Activated CD8-positive, alpha-beta memory T cell treated with anti-CD3 and anti-CD28 coated beads, Interleukin-2, amount 50 U/mL, for 48 hours (primary cell): Measurements from ENCODE around the gene RPL27A.

Experiments used
- DNase-seq: peaks from one replicate; pipeline ENCODE4 v3.0.0-alpha.2; 2020

RPL27A gene

GRCh38 chr11:8702598-8702915, 20.0 kb downstream of the RPL27A start:
- no peak for DNase-seq

DNA sequence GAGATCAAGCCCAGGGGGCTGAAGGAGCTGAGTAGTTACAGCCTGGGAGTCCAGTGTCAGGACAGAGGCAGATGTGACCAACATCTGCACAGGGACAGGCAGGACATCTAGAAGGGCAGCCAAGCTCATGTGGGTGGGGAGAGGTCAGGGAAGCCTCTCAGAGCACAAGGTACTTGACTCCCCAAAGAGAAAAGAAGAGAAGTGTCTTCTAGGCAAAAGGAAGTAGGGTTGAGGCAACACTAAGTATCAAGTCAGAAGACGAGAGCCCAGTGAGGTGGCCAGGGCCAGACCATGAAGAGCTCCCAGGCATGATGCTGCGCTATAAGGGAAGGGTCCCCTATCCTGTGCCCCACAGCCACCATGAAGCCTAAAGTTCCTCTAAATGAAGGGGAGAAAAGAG, 21.5 kb downstream of the RPL27A start:
- no peak for DNase-seq

GRCh38 chr11:8705146-8705545, 22.6 kb downstream of the RPL27A start:
- no peak for DNase-seq

DNA sequence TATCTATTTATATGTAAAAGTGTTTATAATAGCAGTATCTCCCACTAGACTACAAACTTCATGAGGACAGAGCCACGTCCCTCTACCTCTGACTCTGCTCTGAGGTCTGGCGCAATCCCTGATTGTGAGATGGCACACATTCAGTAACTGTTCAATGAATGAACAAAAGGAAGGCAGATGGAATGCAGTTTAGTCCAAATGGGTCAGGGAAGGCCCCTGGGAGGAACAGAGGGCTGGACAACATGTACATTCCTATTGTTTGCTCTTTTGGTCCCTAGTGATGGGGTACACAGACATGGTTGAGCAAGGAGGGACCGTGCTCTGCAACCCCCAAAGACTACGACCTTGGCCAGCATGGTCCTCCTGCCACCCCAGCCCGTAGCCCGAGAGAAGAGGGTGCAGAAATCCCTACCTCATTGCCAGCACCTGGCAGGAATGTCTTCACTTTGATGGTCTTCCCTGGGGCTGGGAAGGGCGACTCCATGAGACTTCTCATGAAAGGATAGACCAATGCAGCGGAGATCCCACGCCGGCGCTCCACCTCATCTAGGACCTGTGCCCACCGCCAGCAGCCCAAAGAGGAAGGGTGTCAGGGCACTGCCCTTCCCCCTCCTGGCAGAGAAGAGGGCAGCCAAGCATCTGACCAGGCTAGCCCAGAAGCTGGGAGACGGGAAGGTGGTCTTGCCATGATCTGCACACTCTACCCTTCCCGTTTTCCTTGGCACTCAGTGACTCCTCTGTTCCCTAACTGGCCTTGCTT, 24.3 kb downstream of the RPL27A start:
- no peak for DNase-seq

DNA sequence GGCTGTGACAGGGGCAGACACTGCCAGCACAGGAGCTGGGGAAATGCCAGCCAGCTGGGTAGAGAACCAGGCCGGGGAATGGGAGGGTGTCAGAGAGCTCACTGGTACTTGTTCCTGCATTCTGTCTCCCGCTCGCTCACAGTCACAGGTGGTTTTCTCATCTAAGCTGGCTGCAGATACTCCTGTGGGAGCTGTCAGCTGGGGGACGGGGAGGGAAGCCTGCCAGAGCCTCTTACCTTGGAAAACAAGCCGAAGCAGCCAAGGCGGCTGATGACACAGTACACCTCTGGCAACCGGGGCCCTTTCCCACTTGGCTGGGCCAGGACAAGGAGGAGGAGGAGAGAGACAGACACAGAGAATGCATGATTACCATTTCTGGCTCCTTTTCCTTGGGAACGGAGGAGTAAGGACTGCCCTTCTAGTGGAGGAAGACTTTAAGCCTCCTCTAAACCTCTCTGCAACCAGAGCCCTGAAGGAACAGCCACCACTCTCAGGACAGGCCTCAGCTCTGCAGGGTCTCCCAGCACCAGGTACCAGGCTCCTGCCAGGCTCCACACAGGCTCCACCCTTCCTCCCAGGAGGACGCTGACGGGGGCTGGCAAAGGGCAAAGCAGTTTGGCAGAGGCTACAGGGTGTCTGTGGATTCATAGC, 25.1 kb downstream of the RPL27A start:
- DNase-seq = no peak

DNA sequence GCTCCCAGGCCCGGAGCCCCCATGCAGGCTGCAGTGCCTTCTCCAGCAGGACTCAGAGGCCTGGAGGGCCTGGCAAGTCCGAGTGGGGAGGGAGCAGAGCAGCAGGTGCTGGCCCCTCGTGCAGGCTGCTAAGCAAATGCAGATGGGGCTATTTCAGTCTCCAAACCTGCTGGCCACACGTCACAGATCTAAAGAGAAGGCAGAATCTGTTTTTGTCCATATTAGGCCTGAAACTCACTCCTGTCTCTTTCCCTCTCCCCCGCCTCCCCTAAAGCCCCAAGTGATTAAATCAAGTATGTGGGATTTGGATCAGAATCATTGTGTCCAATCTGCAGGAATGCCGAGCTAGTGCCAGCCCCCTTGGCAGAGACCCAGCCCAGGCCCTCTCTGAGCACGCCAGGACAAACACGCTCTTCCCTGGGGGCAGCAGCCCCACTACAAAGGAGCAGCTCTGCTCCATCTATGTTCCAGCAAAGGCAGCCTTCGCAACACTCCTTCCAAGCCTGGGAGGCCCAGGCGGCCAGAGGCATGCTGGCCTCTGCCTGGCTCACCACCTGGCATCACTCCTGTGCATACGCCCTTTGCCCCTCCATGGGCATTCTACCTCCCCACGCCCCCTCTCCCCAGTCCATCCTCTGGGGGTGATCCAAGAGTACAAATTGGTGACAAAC, 26.5 kb downstream of the RPL27A start:
- DNase-seq = no peak

DNA sequence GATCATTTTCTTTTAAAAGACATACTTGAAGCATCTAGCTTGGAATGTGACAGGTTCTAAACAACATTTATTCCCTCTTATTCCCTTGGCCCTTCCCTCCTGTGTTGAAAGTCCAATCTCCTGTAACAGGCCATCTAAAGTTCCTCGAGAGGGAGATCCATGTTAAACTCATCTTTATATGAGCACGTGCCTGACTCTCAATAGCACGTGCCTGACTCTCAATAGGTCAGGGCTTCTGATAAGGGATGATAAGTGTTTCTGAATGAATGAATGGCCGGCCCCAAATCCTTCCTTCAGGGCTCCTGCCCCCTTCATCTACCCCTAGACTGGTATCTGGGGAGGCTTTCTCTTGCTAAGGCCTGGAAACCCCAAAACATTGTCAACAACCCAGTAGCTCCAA, 27.2 kb downstream of the RPL27A start:
- no peak for DNase-seq

DNA sequence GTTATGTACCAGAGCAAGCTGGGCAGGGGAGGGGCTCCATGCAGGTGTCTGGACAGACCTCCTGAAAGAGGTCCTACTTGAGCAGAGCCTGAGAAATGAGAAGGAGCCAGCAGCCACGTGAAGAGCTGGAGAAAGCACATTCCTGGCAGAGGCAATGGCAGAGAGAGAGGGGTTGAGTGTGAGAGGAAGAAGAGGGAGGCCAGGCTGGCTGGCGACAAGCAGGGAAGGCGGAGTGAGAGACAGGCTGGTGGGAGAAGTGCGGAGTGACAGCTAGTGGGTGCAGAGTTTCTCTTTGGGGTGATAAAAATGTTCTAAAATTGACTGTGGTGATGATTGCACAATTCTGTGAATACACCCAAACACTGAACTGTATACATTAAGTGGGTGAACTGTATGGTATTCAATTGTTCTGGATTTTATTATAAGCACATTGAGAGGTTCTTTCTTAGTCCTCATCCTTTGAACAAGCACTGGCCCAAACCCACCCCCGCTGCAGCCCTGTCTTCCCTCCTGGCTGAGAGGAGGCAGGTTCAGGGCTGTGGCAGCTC, 29.4 kb downstream of the RPL27A start:
- no peak for DNase-seq

GRCh38 chr11:8712506-8712905, 29.9 kb downstream of the RPL27A start:
- DNase-seq = no peak

DNA sequence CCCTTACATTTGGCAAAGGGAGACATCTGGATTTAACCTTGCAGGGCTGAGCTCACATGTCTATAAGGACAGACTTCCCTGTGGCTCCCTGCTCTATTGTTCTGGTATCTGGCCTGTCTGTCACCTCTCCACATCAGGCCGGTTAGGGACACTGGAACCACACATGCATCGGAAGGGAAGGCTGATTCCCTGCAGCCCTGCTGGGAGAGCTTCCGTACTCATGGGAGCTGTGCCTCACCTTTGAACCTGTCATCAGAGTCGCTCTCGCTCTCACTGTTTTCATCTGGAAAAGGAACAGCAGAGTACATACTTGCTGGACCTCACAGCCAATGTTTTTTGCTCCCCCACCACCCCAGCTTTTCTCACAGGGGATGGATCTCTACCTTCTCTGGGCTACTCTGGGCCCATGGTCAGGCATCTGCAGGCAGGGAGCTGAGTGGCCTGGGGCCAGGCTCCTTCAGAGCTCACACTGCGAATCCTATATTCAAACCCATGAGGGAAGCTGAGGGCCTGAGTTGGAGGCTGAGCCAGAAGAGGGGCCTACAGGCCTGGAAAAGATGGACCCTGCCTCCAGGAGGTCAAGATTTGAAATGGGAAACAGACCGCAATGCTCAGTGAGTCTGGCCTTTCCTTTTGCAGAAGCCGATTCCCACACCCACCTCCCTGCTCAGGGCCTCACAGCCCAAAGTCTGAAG, 31.3 kb downstream of the RPL27A start:
- DNase-seq = no peak

DNA sequence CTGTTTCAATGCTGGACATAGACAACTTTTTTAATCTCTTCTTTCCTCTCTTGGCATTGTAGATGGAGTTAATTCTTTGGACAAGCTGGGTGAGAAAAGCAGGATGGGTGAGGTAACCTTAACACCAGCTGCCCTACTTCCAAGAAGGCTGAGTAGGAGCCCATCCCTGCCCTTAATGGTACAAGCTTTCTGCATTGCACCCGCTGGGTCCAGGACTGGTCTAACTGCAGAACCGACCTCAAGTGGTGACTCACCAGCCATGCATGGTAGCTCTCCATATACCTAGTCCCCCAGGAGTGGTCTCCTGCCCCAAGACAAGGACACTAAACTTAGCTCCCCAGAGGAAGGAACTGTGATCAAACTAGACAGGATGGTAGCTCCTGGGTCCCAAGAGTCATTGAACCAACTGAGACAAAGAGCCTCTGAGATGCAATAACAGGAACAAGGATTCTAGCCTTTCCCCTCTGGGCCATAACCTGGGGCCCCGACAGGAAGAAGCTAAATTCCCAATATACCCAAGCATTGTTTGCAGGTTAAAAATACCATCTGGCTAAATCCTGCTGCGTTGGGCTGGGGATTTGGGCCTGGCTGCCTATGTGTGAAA, 32.1 kb downstream of the RPL27A start:
- no peak for DNase-seq

DNA sequence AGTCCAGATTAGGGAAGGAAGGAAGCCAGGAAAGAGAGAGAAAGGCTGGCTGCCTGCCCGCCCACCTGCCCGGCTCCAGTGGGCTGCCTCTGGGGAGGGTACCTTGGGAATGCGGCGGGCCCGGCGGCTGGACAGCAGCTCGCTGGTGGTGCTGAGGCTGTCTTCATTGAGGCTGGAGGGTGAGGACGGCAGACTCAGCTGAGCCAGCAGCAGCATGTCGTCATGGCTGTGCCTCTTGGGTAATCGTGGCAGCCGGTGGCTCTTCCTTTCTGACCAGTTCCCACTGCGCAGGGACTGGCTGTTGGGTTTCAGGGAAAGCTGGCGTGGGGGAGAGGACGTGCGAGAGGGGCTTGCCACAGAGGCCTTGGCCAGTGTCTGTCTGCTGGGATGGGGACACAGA, 32.9 kb downstream of the RPL27A start:
- DNase-seq = no peak

DNA sequence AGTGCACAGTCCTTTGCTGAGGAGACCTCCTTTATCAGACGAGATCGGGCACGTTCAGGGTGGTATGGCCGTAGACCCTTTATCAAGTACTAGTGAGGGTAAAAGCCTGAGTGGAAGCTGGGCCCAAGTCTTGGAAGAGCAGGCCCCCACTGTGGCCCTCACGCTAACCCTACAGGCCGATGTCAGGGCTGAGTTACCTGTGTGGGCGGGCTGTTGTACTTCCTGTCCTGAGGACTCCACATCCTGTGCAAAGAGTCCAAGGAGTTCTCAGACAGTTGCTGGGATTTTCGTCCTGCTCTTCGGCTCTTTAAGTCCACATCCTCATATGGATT, 34.9 kb downstream of the RPL27A start:
- no peak for DNase-seq

DNA sequence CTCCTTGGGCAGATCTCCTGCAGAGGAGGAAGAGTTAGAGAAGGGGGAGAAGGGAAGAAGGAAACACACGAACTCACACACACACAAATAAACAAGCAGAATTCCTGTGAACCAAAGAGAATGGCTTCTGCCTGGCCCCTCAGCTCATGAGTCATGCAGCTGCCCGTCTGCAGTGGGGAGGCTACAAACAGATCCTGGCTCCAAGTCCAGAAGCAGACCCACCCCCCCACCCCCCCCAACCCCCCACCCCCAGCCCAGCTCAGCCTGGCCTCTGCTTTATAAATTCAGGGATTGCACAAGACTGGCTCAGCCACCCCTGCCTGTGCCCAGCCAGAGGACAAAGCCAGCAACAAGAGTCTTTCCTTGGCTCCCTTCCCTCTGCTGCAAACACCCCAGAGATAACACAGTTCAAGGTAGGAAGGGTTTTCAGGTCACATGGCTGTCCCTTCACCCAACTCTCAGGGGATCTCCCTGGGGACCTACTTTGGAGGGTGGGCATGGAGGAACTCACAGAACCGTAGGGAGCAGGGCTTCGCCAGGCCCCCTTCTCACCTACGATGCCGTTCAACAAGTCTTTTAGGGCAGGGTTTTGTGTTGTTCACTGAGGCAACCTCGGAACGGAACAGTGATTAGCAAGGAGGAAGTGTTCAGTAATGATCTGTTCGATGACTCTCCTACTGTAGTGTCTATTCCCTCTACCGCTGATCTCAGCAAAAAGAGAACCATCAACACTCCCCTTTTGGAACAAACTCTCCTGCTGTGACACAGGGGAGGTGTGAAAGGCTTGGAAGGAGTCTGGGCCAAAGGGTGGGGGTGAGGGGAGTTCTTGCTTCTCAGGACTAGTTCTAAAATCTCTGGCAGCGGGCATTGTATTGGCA, 35.5 kb downstream of the RPL27A start:
- no peak for DNase-seq

DNA sequence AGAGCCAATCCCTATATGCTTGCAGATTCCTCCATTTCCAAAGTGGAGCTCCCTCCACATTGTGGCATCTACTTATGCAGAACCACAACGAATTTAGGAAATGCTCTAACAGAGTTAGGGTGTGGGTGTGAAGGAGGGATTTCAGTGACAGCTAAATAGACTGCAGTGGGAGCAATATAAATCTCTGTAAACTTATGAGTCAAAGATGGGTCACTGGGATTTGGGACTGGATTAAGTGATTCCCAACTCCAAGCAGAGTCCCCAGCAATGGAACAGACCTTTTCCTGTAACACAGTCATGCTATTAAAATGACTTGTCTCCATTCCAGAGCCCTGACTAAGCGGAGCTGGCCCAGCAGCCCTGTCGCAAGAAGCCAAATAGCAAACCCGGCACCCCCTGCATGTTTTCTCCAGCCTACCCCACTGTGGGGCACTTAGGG, 36.6 kb downstream of the RPL27A start:
- no peak for DNase-seq

GRCh38 chr11:8719721-8720120, 37.1 kb downstream of the RPL27A start:
- no peak for DNase-seq

- no peak for DNase-seq
Measured at GRCh38 chr11:8720352-8720751, 37.8 kb downstream of the RPL27A start.

DNA sequence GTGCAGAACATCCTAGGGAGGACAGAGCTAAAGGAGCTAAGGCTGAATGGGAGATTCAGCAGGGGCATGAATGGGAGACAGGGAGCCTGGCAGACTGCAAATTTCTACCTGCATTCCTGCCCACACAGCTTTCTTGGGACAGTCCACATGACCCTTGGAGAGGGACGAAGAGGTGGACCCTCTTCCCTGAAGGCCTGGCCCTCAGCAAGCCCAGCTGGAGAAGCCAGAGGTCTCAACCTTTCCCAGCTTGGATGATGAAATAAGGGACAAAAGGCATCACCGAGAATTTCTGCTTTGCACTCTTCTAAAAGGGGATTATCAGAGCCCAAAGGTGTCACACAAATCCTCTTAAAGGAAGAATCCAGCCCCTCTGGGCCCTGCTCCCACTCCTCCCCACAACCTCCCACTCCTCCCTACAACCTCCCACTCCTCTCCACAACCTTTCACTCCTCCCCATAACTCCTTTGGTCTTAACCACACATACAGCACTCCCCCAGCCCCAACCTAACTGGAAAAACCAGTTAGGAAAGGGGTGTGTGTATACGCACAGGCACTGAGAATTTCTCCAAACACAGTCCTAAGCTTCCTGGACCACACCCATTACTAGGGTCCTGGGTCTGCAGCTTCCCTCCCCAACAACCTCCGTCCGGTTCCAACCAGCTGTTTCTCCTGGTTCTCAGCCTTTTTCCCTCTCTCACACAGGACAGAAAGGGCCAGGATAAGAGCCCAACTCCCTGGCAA, 38.4 kb downstream of the RPL27A start:
- DNase-seq = no peak

DNA sequence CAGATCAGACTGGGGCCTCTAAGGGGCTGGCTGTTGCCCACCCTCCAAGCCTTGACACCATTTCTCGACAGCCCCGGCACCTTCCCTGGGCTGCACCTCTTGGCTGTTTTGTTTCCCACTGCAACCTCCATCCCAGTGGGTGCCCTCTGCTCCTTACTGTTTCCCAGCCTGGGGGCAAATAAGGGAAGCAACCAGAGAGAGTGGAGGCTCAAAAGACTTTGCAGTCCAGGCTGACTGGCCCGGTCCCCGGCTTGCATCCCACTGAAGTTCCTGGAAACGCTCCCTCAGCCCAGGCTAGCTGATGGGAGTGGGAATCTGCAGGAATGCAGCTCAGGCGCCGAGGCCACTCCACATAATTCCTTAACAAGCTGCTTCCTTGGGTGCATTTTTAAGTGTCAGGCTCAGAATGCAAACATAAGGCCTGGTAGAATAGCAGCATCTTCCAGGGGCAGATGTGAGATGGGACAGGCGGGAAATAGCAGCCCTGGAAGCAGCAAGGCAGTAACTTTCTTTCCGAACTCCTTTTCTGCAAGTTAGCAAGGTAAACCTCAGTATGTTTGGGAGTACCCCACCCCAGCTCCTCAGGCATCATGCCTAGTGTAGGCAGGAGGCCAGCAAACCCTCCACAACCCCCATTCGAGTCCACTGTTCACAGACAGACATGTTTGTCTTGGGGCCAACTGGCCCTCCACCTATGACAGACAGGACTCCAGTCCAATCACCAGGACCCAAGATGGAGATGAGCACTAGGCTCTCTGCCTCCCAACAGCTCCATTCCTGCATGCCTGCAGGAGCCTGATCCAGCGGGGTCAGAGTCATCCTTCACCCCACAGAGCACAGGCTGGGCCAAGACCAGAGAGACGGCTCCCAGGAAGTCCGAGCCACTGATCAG, 39.3 kb downstream of the RPL27A start:
- no peak for DNase-seq

DNA sequence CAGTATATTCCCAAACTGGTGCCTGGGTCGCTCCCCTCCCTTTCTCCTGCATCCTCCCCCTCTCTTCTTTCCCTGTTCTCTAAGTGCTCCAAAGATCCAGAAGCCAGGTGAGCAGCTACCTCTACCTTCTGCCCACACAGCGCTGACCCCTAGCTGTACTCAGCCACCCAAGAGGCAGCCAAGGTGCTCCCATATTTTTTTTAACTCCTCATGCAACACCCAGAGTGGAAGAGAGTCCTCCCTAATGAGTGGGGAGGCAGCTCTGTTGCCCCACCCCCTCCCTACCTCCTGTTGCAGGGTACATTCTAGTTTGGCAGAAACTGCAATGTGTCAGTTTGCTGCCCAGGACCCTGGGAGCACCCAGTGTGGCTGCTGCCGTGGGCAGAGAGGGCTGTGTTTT, 40.2 kb downstream of the RPL27A start:
- no peak for DNase-seq
